Body of pancreas (tissue), 4 donors: ENCODE results near the gene AGXT.

Experiments
- CTCF ChIP-seq, 7 experiments: fragments of 450-650 bp in 4 of 7; fragments of 200-600 bp in 3 of 7; sonication (generic) in 3 of 7; IDR thresholded peaks; one replicate each; pipeline ENCODE4 v1.5.1; 2016 to 2019; ENCODE audit warnings: antibody characterized with exemption in 7 of 7
- POLR2A ChIP-seq, 3 donors: fragments of 450-650 bp; IDR thresholded peaks; one replicate each; pipeline ENCODE4 v1.6.1; 2016; ENCODE audit warnings: antibody characterized with exemption in 3 of 3, mild to moderate bottlenecking in 2 of 3

GRCh38 chr2:240823449-240824336, 44.9 kb upstream of the AGXT start:
- TF ChIP-seq CTCF (IDR thresholded peaks at IDR 0.05) = no peak
- no peak for TF ChIP-seq POLR2A (IDR thresholded peaks at IDR 0.05)
